Gastroesophageal sphincter (tissue), 3 donors: ENCODE measurements around the gene PTPRN2.

Experiments
- POLR2A ChIP-seq, 2 donors: fragments of 450-650 bp; IDR thresholded peaks; one replicate each; pipeline ENCODE4 v1.6.1; 2017; ENCODE audit warnings: antibody characterized with exemption in 2 of 2, mild to moderate bottlenecking in 2 of 2, moderate library complexity in 1 of 2
- TF ChIP-seq, protein P1 (sequence below), 4 experiments: fragments of 200-600 bp in 2 of 4; fragments of 450-650 bp in 2 of 4; sonication (generic) in 1 of 4; IDR thresholded peaks; one replicate each; pipeline ENCODE4 v1.5.1; 2017 to 2019; ENCODE audit warnings: antibody characterized with exemption in 4 of 4, mild to moderate bottlenecking in 2 of 4, moderate library complexity in 2 of 4

DNA sequence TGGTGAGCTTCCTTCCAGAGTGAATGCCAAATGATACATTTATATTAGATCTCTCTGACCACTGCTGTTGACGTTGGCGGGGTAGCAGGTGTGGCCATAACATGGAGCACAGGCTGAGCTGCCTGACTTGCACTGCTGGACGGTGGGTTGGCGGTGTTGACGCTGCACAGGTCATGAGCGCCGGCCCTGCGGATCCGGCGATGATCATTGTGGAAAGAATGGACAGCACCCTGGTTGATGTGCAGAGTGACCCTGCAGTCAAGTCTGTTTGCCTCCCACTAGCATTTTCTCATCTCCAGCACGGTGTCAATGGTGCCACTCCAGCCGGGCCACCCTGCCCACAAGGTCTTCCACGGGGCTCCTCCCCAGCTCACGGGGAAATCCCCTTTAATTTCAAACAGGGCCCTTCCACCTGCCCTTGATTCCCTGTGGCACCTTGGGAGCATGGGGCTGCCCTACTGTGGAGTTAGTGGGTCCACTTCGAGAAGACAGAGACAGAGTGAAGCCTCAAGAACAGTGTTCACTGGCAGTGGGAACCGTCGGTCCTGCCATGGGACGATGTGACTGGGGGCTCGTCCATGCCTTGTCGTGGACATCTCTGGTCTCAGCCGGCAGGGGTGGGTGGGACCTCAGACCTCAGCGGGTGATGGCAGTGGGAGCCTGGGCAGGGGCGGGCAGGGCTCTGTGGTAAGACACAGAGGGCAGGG, 613.5 kb downstream of the PTPRN2 start:
- no peak for TF ChIP-seq POLR2A (IDR thresholded peaks at IDR 0.05)
- TF ChIP-seq, protein P1, sequence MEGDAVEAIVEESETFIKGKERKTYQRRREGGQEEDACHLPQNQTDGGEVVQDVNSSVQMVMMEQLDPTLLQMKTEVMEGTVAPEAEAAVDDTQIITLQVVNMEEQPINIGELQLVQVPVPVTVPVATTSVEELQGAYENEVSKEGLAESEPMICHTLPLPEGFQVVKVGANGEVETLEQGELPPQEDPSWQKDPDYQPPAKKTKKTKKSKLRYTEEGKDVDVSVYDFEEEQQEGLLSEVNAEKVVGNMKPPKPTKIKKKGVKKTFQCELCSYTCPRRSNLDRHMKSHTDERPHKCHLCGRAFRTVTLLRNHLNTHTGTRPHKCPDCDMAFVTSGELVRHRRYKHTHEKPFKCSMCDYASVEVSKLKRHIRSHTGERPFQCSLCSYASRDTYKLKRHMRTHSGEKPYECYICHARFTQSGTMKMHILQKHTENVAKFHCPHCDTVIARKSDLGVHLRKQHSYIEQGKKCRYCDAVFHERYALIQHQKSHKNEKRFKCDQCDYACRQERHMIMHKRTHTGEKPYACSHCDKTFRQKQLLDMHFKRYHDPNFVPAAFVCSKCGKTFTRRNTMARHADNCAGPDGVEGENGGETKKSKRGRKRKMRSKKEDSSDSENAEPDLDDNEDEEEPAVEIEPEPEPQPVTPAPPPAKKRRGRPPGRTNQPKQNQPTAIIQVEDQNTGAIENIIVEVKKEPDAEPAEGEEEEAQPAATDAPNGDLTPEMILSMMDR (IDR thresholded peaks at IDR 0.05) = no peak
